Measurements from ENCODE around the gene KREMEN2.
A peak's percentile ranks its signal among the peaks of the same experiment; 100 is the strongest.
"Not testable (repeated sequence)": the region's sequence is repeated elsewhere in the genome, so short reads cannot be mapped to it uniquely, and the experiment has no call there.

Gene KREMEN2

DNA sequence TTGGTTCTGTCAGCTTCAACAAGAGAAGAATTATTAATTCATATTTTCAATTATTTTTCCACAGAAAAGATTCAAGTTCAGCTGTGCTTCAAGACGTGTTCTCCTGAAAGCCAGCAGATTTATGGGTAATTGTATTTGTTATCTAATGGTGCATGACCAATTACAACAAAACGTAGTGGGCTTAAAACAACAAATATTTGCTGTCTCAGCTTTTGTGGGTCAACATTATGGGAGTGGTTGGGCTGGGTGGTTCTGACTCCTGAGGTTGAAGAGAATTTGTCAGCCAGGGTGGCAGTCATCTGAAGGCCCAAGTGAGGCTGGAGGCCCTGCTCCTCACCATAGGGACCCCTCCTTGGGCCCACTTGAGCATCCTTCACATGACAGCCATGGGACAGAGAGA, 24.1 kb upstream of the KREMEN2 start:
- no peak for DNase-seq

DNA sequence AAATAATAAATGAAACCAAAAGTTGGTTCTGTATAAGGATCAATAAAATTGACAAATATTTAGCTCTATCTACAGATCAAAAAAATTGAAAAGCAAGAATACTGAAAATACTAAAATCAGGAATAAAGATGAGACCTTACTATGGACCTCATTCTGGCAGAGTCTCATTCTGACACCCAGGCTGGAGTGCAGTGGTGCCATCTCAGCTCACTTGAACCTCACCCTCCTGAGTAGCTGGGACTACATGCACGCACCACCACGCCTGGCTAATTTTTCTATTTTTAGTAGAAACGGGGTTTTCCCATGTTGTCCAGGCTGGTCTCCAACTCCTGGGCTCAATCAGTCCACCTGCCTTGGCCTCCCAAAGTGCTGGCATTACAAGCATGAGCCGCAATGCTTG, 22.0 kb upstream of the KREMEN2 start:
- no peak for DNase-seq

GRCh38 chr16:2943716-2944115, 20.4 kb upstream of the KREMEN2 start:
- not testable (repeated sequence) for DNase-seq

DNA sequence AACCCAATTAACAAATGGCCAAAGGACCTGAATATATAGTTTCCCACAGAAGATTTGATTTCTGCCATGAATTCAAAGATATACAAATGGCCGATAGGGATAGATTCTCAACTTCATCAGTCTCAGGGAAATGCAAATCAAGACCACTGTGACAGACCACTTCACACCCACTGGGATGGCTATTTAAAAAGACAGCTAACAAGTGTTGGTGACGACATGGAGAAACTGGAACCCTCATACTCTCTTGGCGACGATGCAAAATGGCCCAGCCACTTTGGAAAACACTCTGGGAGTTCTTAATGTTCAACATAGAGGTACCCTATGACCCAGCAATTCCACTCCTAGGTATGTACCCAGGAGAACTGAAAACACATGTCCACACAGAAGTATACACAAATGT, 17.4 kb upstream of the KREMEN2 start:
- no peak for DNase-seq

DNA sequence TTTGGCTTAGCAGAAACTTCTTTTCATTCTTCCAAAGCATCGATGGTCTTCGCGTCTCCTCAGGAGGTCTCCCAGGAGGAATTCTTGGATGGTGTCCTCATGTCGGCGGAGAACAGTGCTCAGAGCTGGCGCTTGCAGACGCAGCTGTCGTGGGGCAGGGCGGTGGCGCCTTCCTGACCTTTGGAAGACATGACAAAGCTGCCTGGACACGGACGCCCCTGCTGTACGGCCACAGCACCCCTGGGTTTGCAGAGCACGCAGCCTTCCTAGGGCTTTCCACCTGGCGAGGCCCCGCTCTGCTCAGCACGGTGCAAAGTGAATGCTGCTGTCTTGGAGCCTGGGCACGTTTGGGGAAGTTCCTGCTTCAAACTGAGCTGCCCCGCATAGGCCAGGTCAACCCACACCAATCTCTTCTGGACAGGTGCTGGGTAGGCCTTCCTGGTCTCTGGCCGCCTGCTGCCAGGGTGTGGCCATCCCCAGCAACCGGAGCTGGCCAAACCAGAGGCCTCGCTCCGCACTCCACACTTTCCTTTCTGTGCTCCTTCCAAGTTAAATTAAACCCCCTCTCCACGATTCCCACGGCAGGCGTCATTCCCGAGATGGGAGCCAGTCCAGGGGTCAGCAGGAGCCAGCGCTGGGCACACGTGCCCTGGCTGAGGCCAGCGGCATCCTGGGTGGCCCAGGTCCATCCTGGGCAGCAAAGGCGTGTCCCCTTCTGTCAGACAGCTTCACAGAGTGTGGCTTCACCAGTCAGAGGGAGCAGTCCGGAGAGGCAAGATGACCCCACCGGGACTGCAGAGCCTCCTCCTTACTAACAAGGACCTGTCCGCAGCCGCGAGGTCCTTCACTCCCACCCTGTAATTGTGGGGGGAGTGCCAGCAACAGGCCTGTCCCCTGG, 15.0 kb upstream of the KREMEN2 start:
- DNase-seq: no peak

GRCh38 chr16:2949705-2950352, 14.2 kb upstream of the KREMEN2 start:
- no peak for DNase-seq

DNA sequence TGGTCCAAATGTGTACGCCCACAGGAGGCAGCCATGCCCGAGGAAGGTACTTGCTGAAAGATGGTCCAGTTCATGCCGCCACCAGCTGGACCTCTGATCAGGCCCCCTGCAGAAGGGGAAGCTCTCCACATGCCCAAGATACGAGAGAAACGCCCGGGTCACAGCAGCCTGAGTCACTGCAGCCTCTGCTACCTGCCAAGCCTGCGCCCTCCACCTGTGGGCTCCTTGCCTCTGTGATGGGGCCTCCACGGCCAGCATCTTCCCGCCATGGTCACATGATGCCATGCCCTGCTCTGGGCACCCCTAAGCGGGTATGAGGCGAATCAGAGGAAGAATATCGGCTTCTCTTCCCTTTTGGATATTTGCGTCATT, 13.7 kb upstream of the KREMEN2 start:
- DNase-seq: no peak

DNA sequence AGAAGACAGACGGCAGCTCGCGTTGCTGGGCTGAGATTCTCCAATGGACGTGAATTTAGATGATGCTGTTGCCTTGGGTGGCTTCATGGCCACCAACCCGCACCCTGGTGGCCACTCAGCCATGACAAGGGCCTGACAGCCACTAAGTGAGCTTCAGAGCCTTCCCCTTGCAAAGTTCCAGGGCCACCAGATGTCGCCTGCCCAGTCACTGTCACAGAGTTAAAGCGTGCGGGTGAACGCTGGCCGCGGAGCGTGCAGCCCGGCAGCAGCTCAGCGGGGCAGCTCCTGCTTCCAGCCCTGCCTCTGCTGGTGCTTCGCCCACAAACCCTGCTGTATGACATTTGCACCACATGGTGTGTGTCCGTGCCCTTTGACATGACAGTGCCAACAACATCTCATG, 13.3 kb upstream of the KREMEN2 start:
- DNase-seq: no peak

DNA sequence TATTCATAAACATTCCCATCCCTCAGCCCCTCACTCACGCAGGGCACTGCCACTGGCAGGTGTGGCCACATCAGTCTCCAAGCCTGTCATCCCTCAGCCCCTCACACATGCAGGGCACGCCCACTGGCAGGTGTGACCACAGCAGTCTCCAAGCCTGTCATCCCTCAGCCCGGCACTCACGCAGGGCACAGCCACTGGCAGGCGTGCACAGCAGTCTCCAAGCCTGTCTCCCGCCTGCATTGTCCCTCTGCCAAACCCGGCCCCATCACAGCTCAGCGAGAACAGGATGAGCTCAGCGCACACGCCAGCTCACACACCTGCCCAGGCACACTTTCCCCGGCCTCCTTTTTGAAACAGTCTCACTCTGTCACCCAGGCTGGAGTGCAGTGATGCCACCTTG, 11.4 kb upstream of the KREMEN2 start:
- no peak for DNase-seq

GRCh38 chr16:2953706-2954627, 10.1 kb upstream of the KREMEN2 start:
- peak; percentile 33 for DNase-seq

GRCh38 chr16:2954656-2955381, 9.3 kb upstream of the KREMEN2 start:
- no peak for DNase-seq

DNA sequence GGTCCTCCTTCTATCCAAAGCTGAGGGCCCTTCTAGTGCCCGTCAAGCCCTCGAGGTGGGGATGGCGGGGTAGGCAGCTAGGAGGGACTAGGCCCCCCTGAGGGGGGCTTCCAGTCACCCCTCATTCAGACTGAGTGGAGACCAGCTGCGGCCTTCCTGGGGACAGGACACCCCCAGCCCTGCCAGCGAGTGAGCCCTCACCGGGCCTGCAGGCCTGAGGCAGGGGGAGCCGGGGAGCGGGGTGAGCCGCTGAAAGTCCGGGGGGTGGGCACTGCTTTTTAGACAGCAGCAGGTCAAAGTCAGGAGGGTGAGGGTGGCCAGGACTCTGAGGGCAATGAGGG, 8.7 kb upstream of the KREMEN2 start:
- no peak for DNase-seq

GRCh38 chr16:2955779-2956578, 8.1 kb upstream of the KREMEN2 start:
- DNase-seq: no peak

- no peak for DNase-seq
These were observed 7.5 kb upstream of the KREMEN2 start for GRCh38 chr16:2956579-2956956.

DNA sequence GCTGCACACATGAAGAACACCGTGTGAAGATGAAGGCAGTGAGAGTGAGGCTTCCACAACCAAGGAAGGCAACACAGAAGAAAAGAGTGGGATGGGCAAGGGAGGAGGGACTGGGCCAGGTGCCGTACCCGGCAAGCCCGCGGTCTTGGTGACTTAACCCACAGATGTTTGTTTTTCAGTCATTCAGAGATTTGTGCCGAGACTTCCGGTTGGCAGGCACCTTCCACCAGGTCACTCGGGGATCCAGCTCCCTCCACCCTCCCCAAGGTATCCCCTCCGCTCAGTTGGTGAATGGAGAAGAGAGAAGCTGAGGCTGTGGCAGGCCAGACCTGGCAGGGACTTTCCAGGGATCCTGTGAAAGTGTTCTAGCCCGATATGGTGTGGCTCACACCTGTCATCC, 4.9 kb upstream of the KREMEN2 start:
- no peak for DNase-seq

DNA sequence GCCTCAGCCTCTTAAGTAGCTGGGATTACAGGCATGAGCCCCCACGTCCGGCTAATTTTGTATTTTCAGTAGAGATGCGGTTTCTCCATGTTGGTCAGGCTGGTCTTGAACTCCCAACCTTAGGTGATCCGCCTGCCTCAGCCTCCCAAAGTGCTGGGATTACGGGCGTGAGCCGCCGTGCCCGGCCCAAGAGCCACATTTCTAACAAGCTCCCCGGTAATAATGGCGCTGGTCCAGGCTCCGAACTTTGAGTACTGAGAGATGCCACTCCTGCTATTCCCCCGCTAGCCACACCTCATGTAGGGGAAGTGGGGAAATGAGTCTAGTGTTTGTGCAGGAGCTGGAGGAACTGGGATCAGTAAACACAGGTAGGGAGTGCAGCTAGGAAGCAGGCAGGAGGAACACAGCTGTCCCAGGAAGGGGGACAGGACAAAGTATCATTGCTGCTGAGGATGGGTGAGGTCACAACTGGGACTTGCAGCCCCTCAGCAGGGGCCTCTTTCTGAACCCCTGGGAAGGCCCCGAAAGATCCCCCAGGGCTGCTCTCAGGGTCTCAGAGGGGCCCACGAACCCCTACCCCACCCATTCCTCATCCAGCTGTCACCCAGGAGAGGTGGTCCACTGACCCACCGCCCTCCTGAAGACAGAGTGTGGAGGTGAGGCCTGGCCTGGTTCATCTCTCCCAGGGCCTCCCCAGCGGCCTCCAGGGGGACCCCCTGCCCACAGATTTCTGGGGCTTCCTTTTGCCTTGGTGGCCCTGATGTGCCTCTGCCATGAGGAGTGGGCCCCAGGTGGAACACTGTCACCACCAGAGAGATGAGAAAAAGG, 3.7 kb upstream of the KREMEN2 start:
- DNase-seq: no peak

GRCh38 chr16:2962334-2963073, 1.6 kb upstream of the KREMEN2 start:
- no peak for DNase-seq

- DNase-seq: peak; percentile 55
These were observed 877 bp upstream of the KREMEN2 start for GRCh38 chr16:2963074-2963722.

Data from right kidney (tissue), 1 donor.